ENCODE measurements around the gene ABCB11.

DNA sequence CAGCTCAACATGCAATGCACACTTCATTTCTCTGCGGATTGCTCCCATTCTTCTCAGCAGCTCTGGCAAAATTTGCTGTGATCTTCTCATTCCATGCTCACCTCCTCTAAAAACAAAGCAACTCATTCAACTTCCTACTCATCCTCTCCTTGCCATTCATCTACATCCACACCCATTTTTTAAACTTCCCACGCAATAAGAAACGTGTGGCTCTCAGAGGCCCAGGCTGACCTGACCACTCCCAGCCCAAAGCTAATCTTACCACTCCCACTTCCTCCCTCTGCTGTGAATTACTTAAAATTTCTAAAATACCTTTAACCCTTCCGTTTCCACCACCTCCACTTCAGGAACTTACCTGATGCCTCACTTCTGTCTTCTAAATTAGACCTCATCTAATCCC, 15.2 kb downstream of the ABCB11 start:
- TF ChIP-seq, protein P1, sequence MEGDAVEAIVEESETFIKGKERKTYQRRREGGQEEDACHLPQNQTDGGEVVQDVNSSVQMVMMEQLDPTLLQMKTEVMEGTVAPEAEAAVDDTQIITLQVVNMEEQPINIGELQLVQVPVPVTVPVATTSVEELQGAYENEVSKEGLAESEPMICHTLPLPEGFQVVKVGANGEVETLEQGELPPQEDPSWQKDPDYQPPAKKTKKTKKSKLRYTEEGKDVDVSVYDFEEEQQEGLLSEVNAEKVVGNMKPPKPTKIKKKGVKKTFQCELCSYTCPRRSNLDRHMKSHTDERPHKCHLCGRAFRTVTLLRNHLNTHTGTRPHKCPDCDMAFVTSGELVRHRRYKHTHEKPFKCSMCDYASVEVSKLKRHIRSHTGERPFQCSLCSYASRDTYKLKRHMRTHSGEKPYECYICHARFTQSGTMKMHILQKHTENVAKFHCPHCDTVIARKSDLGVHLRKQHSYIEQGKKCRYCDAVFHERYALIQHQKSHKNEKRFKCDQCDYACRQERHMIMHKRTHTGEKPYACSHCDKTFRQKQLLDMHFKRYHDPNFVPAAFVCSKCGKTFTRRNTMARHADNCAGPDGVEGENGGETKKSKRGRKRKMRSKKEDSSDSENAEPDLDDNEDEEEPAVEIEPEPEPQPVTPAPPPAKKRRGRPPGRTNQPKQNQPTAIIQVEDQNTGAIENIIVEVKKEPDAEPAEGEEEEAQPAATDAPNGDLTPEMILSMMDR (IDR thresholded peaks at IDR 0.05) = no peak
- TF ChIP-seq POLR2AphosphoS5 (IDR thresholded peaks at IDR 0.05; ENCODE audit: low read depth, low read length) (no peak), SIN3A (IDR thresholded peaks at IDR 0.05; ENCODE audit: borderline replicate concordance, insufficient read depth, low read depth, low read length) (no peak), TCF7L2 (IDR thresholded peaks at IDR 0.05; ENCODE audit: low read depth, low read length) (no peak)
- TF ChIP-seq, protein P2, sequence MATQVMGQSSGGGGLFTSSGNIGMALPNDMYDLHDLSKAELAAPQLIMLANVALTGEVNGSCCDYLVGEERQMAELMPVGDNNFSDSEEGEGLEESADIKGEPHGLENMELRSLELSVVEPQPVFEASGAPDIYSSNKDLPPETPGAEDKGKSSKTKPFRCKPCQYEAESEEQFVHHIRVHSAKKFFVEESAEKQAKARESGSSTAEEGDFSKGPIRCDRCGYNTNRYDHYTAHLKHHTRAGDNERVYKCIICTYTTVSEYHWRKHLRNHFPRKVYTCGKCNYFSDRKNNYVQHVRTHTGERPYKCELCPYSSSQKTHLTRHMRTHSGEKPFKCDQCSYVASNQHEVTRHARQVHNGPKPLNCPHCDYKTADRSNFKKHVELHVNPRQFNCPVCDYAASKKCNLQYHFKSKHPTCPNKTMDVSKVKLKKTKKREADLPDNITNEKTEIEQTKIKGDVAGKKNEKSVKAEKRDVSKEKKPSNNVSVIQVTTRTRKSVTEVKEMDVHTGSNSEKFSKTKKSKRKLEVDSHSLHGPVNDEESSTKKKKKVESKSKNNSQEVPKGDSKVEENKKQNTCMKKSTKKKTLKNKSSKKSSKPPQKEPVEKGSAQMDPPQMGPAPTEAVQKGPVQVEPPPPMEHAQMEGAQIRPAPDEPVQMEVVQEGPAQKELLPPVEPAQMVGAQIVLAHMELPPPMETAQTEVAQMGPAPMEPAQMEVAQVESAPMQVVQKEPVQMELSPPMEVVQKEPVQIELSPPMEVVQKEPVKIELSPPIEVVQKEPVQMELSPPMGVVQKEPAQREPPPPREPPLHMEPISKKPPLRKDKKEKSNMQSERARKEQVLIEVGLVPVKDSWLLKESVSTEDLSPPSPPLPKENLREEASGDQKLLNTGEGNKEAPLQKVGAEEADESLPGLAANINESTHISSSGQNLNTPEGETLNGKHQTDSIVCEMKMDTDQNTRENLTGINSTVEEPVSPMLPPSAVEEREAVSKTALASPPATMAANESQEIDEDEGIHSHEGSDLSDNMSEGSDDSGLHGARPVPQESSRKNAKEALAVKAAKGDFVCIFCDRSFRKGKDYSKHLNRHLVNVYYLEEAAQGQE (IDR thresholded peaks at IDR 0.05; ENCODE audit: insufficient read depth in 1 of 2, low read depth in 2 of 2, low read length in 1 of 2) = no peak
